Measurements from ENCODE around the gene SRSF12. TPM values are rescaled to one million over a fixed set of nuclear protein-coding genes. Genes with fewer than 3 reads are reported as not detected.
A peak's percentile ranks its signal among the peaks of the same experiment; 100 is the strongest.
"Not testable (repeated sequence)": the region's sequence is repeated elsewhere in the genome, so short reads cannot be mapped to it uniquely, and the experiment has no call there.

The SRSF12 gene
- total and polyA plus RNA-seq, 4 donors: 0.49 to 4.0 (median 0.67) TPM

GRCh38 chr6:89132057-89132456, 14.2 kb upstream of the SRSF12 start:
- H3K9ac ChIP-seq (ENCODE audit: insufficient read depth in 1 of 2, low read length in 2 of 2): no peak overlapping the region
- no peak for ATAC-seq (ENCODE audit: insufficient read depth, low FRiP score)
- no peak for DNase-seq

GRCh38 chr6:89131599-89131998, 13.7 kb upstream of the SRSF12 start:
- no peak overlapping the region for H3K4me3 ChIP-seq
- TF ChIP-seq CTCF (IDR thresholded peaks at IDR 0.05; ENCODE audit: control extremely low read depth, extremely low read depth): no peak
- H3K36me3 ChIP-seq (ENCODE audit: control insufficient read depth in 4 of 4, insufficient read depth in 4 of 4, low read length in 4 of 4): no peaks in the 10 kb centered on the region
- no peak overlapping the region for H3K27ac ChIP-seq (ENCODE audit: low read depth in 1 of 2, low read length in 1 of 2)
- 92 to 94% methylated on average over 3 of the region's 3 CpGs for WGBS, 2 donors
- H3K9me3 ChIP-seq (ENCODE audit: control insufficient read depth in 4 of 4, insufficient read depth in 3 of 4, low read length in 3 of 4): peaks cover 0 to 2% (median 0%) of the 10 kb centered on the region in 4 donors
- H3K27me3 ChIP-seq (ENCODE audit: control insufficient read depth in 3 of 3, insufficient read depth in 3 of 3, low read length in 2 of 3): no peaks in the 10 kb centered on the region
- H3K9ac ChIP-seq (ENCODE audit: insufficient read depth in 1 of 2, low read length in 2 of 2): no peak overlapping the region
- DNase-seq (no peak), ATAC-seq (ENCODE audit: insufficient read depth, low FRiP score) (no peak)
- no peaks in the 10 kb centered on the region for H3K4me1 ChIP-seq (ENCODE audit: control insufficient read depth in 5 of 5, insufficient read depth in 5 of 5, low read length in 5 of 5)

More at GRCh38 chr6:89132057-89132456, 14.2 kb upstream of the SRSF12 start:
- 53 to 68% methylated on average over 2 of the region's 2 CpGs for WGBS, 2 donors
- Histone ChIP-seq H3K36me3 (ENCODE audit: control insufficient read depth in 4 of 4, insufficient read depth in 4 of 4, low read length in 4 of 4) (no peaks in the 10 kb centered on the region), H3K27ac (ENCODE audit: low read depth in 1 of 2, low read length in 1 of 2) (no peak overlapping the region), H3K27me3 (ENCODE audit: control insufficient read depth in 3 of 3, insufficient read depth in 3 of 3, low read length in 2 of 3) (no peaks in the 10 kb centered on the region), H3K9me3 (ENCODE audit: control insufficient read depth in 4 of 4, insufficient read depth in 3 of 4, low read length in 3 of 4) (peaks cover 0 to 2% (median 0%) of the 10 kb centered on the region in 4 donors), H3K4me1 (ENCODE audit: control insufficient read depth in 5 of 5, insufficient read depth in 5 of 5, low read length in 5 of 5) (no peaks in the 10 kb centered on the region), H3K4me3 (no peak overlapping the region)
- no peak for TF ChIP-seq CTCF (IDR thresholded peaks at IDR 0.05; ENCODE audit: control extremely low read depth, extremely low read depth)

GRCh38 chr6:89128256-89128671, 10.4 kb upstream of the SRSF12 start:
- WGBS, 2 donors: 62 to 76% methylated on average over 2 of the region's 2 CpGs
- H3K9ac ChIP-seq (ENCODE audit: insufficient read depth in 1 of 2, low read length in 2 of 2); H3K9me3 ChIP-seq (ENCODE audit: control insufficient read depth in 4 of 4, insufficient read depth in 3 of 4, low read length in 3 of 4); H3K4me1 ChIP-seq (ENCODE audit: control insufficient read depth in 5 of 5, insufficient read depth in 5 of 5, low read length in 5 of 5); H3K27ac ChIP-seq (ENCODE audit: low read depth in 1 of 2, low read length in 1 of 2); H3K4me3 ChIP-seq; DNase-seq; ATAC-seq (ENCODE audit: insufficient read depth, low FRiP score); H3K27me3 ChIP-seq (ENCODE audit: control insufficient read depth in 3 of 3, insufficient read depth in 3 of 3, low read length in 2 of 3); H3K36me3 ChIP-seq (ENCODE audit: control insufficient read depth in 4 of 4, insufficient read depth in 4 of 4, low read length in 4 of 4): not testable (repeated sequence)

GRCh38 chr6:89122625-89123024, 4.8 kb upstream of the SRSF12 start:
- ATAC-seq (ENCODE audit: insufficient read depth, low FRiP score) (no peak), DNase-seq (peak in 2 of 3 donors; percentile 26 to 57)
- Histone ChIP-seq H3K36me3 (ENCODE audit: control insufficient read depth in 4 of 4, insufficient read depth in 4 of 4, low read length in 4 of 4) (no peaks in the 10 kb centered on the region), H3K9ac (ENCODE audit: insufficient read depth in 1 of 2, low read length in 2 of 2) (no peak overlapping the region), H3K4me1 (ENCODE audit: control insufficient read depth in 5 of 5, insufficient read depth in 5 of 5, low read length in 5 of 5) (peaks cover 0 to 1% (median 0%) of the 10 kb centered on the region in 5 donors), H3K27ac (ENCODE audit: low read depth in 1 of 2, low read length in 1 of 2) (no peak overlapping the region), H3K9me3 (ENCODE audit: control insufficient read depth in 4 of 4, insufficient read depth in 3 of 4, low read length in 3 of 4) (peaks cover 0 to 1% (median 0%) of the 10 kb centered on the region in 4 donors), H3K4me3 (no peak overlapping the region), H3K27me3 (ENCODE audit: control insufficient read depth in 3 of 3, insufficient read depth in 3 of 3, low read length in 2 of 3) (no peaks in the 10 kb centered on the region)
- TF ChIP-seq CTCF (IDR thresholded peaks at IDR 0.05; ENCODE audit: control extremely low read depth, extremely low read depth): peak; percentile 12

Data from lung (tissue), 12 donors.